ENCODE data around the gene PRG2.
"Not testable (repeated sequence)": the region's sequence is repeated elsewhere in the genome, so short reads cannot be mapped to it uniquely, and the experiment has no call there.

PRG2 gene

DNA sequence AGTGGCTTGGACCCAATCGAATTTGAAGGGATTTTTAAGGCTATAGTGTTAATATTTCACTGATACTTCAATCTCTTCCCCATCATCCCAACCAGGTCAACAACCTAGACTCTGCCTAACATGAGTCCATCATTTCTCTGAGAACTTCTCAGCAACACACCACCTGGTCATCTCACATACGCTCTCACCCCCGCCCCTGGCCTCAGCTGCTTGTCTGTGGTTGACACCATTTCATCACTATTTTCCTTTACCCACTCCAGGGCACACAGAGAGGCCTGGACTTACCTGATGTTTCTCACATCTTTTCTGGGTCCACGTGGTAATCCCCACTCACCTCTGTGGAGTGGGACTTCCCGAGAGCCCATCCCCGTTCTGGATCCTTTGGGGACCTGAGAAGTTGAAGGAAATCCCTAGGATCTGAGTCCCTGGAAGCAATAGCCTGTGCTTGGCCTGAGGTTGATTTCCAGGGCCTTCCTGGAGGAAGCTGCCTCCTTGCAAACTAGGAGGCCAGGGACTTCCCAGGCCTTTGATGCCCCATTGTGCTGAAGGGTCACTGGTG lies 49.1 kb downstream of the PRG2 start:
- TF ChIP-seq, protein P1, sequence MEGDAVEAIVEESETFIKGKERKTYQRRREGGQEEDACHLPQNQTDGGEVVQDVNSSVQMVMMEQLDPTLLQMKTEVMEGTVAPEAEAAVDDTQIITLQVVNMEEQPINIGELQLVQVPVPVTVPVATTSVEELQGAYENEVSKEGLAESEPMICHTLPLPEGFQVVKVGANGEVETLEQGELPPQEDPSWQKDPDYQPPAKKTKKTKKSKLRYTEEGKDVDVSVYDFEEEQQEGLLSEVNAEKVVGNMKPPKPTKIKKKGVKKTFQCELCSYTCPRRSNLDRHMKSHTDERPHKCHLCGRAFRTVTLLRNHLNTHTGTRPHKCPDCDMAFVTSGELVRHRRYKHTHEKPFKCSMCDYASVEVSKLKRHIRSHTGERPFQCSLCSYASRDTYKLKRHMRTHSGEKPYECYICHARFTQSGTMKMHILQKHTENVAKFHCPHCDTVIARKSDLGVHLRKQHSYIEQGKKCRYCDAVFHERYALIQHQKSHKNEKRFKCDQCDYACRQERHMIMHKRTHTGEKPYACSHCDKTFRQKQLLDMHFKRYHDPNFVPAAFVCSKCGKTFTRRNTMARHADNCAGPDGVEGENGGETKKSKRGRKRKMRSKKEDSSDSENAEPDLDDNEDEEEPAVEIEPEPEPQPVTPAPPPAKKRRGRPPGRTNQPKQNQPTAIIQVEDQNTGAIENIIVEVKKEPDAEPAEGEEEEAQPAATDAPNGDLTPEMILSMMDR (IDR thresholded peaks at IDR 0.05; ENCODE audit: low read length, missing control alignments), result no peak
- no peak for DNase-seq (ENCODE audit: low read depth)
- no peak overlapping the region for H3K4me3 ChIP-seq (replicated peaks; ENCODE audit: low read depth, low read length)

DNA sequence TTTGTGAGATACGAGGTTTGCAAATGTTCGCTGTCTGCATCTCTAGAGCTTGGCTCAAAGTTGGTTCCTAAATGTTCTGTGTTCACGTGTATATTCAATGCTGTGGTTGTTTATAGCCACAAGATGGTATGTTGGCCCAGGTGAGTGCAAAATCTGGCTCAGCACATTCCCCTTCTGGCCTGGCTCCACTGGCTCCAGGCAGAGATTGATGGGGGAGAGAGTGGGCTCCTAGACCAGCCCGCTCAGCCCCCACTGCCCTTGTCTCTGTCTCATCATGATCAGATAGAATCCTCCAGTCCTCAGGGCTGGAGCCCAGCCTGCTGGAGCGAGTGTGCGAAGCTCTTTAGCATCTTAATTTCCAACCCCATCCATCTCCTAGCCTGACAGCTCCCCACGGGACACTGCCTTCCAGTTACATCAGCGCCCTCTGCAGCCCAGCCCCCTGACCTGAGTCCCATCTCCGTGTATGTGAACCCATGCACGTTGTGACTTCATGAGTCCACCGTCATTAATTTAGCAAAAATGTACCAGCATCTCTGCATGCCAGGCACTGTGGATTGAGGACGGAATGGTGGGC lies 50.3 kb downstream of the PRG2 start:
- DNase-seq (ENCODE audit: low read depth), result no peak
- TF ChIP-seq, protein P1 (IDR thresholded peaks at IDR 0.05; ENCODE audit: low read length, missing control alignments), result peak; percentile 19
- H3K4me3 ChIP-seq (replicated peaks; ENCODE audit: low read depth, low read length), result no peak overlapping the region

DNA sequence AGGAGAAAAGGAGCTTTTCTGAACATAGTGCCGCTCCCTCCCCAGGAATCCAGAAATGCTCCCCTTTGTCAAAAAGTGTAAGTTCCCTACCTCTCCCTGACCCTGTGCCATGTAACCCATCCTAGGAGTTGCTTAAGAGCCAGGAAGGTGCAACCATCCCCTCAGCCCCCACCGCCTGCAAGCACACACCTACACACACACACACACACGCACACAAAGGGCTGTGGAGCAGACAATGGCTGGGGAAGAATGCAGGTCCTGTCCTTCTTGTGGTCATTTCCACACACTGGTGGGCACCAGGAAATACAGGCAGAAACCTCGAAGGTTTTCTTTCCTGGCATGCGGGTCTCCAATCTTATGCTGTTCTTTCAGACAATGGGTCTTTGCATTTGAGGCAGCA lies 51.1 kb downstream of the PRG2 start:
- H3K4me3 ChIP-seq (replicated peaks; ENCODE audit: low read depth, low read length), result no peak overlapping the region
- TF ChIP-seq, protein P1 (IDR thresholded peaks at IDR 0.05; ENCODE audit: low read length, missing control alignments), result no peak
- DNase-seq (ENCODE audit: low read depth), result no peak

DNA sequence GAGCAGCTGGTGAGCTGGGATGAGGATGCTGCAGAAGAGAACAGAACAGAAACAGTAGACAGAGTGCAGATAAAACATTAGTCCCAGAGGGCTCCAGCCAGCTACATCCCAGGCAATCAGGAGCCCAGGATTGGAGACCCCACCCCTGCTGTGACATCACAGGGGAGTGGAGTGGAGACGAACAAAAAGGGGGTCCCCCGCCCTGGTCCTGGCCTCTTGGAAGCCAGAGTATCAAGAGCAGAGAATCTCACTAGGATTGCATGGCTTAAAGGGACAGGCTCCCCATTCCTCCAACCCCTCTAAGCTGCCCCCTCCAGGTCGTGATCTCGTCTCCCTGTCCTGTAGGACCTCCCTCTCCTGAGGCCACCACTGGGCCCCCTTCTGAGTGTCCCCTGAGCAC lies 52.3 kb downstream of the PRG2 start, which contains the start of gene P2RX3:
Gene P2RX3 (plus strand): TSS at position 211 of the 400 bp plus-strand sequence. CDS start 199 bp downstream, outside the sequence.
- TF ChIP-seq, protein P1 (IDR thresholded peaks at IDR 0.05; ENCODE audit: low read length, missing control alignments), result no peak
- DNase-seq (ENCODE audit: low read depth), result no peak
- H3K4me3 ChIP-seq (replicated peaks; ENCODE audit: low read depth, low read length), result no peak within 1 kb of the TSS

DNA sequence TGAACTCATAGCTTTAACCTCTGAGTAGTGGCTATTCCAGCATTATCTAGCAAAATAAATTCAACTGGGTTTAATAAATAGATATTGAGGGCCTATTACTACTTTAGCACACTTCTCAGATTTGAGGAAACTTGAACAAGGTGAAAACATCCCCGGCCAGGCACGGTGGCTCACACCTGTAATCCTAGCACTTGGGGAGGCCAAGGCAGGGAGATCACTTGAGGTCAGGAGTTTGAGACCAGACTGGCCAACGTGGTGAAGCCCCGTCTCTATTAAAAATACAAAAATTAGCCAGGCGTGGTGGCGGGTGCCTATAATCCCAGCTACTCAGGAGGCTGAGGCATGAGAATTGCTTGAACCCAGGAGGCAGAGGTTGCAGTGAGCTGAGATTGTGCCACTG lies 53.6 kb downstream of the PRG2 start:
- not testable (repeated sequence) for DNase-seq (ENCODE audit: low read depth); H3K4me3 ChIP-seq (replicated peaks; ENCODE audit: low read depth, low read length)
